Loucy (cell line): ENCODE data around the gene SIRPG.

ENCODE experiments used
- H2AFZ ChIP-seq: fragments of 200-600 bp; sonication (generic); 2 replicates; pipeline ENCODE4 v1.6.0; 2016; ENCODE audit warnings: antibody characterized with exemption, mild to moderate bottlenecking, low read length, moderate library complexity
- H3F3A ChIP-seq: fragments of 200-600 bp; 2 replicates; pipeline ENCODE4 v1.6.0; 2016; ENCODE audit warnings: antibody characterized with exemption, low read depth, mild to moderate bottlenecking
- H3K27me3 ChIP-seq: fragments of 200-600 bp; sonication (generic); 2 replicates; pipeline ENCODE4 v1.6.1; 2014; ENCODE audit warnings: low read length, mild to moderate bottlenecking; ENCODE audit not compliant: insufficient read depth, poor library complexity, severe bottlenecking
- H3K36me3 ChIP-seq: fragments of 200-600 bp; sonication (generic); 2 replicates; pipeline ENCODE4 v1.6.1; 2016; ENCODE audit warnings: low read length; ENCODE audit not compliant: insufficient read depth
- H3K4me1 ChIP-seq: fragments of 200-600 bp; sonication (generic); 2 replicates; pipeline ENCODE4 v1.5.1; 2014; ENCODE audit warnings: low read length, mild to moderate bottlenecking; ENCODE audit not compliant: insufficient read depth, poor library complexity, severe bottlenecking
- H3K4me2 ChIP-seq: fragments of 200-600 bp; sonication (generic); 2 replicates; pipeline ENCODE4 v1.6.0; 2014; ENCODE audit warnings: antibody characterized with exemption, low read length, low read depth, mild to moderate bottlenecking; ENCODE audit not compliant: poor library complexity, severe bottlenecking
- H3K4me3 ChIP-seq: fragments of 200-600 bp; sonication (generic); 2 replicates; pipeline ENCODE4 v1.5.1; 2014; ENCODE audit warnings: low read length, mild to moderate bottlenecking, mixed read lengths; ENCODE audit not compliant: poor library complexity, severe bottlenecking
- H3K79me2 ChIP-seq: fragments of 200-600 bp; sonication (generic); 2 replicates; pipeline ENCODE4 v1.6.1; 2014; ENCODE audit warnings: low read length; ENCODE audit not compliant: insufficient read depth
- H3K9ac ChIP-seq: fragments of 200-600 bp; sonication (generic); 2 replicates; pipeline ENCODE4 v1.6.0; 2014; ENCODE audit warnings: mild to moderate bottlenecking, low read depth, low read length, moderate library complexity; ENCODE audit not compliant: poor library complexity, severe bottlenecking
- H3K9me2 ChIP-seq: fragments of 200-600 bp; sonication (generic); replicated peaks from 2 replicates; pipeline ENCODE4 v1.6.1; 2016; ENCODE audit warnings: low read depth, low read length, mixed read lengths
- H3K9me3 ChIP-seq: fragments of 200-600 bp; sonication (generic); 2 replicates; pipeline ENCODE4 v1.6.1; 2014; ENCODE audit warnings: mild to moderate bottlenecking, antibody characterized with exemption, low read length, low read depth; ENCODE audit not compliant: insufficient read depth
- H4K20me1 ChIP-seq: fragments of 200-600 bp; sonication (generic); 2 replicates; pipeline ENCODE4 v1.6.0; 2014; ENCODE audit warnings: antibody characterized with exemption, low read length, mild to moderate bottlenecking; ENCODE audit not compliant: insufficient read depth, poor library complexity, severe bottlenecking
- EZH2phosphoT487 ChIP-seq: fragments of 200-600 bp; IDR thresholded peaks from 2 replicates; pipeline ENCODE4 v1.6.1; 2018; ENCODE audit warnings: antibody characterized with exemption, mild to moderate bottlenecking, moderate library complexity, borderline replicate concordance
- TF ChIP-seq, protein P1 (sequence below): fragments of 200-600 bp; sonication (generic); conservative IDR thresholded peaks from 2 replicates; pipeline ENCODE4 v1.5.1; 2014; ENCODE audit warnings: mild to moderate bottlenecking, antibody characterized with exemption, low read length

The SIRPG gene

DNA sequence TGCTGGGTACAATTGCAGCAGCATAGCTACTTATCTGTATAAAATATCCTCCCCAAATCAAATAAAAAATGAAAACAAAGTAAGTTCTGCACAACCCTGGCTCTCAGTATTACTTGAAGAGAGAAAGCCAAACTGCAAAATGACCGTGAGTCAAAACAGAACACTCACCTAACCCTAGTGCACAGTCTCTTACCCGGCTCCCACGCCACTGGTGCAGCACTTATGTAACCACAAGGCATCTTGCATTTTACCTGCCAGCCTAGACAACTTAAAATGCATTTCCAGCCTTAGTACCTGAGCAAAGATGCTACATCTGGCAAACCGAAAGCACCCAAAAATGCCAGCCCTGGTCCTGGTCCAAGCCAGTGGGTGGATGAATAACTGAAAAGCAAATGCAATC is 25.4 kb downstream of the SIRPG start:
- H3K79me2 ChIP-seq, result no peaks in the 10 kb centered on the region
- H2AFZ ChIP-seq, result no peak overlapping the region
- H3K4me1 ChIP-seq, result no peaks in the 10 kb centered on the region
- TF ChIP-seq, protein P1, sequence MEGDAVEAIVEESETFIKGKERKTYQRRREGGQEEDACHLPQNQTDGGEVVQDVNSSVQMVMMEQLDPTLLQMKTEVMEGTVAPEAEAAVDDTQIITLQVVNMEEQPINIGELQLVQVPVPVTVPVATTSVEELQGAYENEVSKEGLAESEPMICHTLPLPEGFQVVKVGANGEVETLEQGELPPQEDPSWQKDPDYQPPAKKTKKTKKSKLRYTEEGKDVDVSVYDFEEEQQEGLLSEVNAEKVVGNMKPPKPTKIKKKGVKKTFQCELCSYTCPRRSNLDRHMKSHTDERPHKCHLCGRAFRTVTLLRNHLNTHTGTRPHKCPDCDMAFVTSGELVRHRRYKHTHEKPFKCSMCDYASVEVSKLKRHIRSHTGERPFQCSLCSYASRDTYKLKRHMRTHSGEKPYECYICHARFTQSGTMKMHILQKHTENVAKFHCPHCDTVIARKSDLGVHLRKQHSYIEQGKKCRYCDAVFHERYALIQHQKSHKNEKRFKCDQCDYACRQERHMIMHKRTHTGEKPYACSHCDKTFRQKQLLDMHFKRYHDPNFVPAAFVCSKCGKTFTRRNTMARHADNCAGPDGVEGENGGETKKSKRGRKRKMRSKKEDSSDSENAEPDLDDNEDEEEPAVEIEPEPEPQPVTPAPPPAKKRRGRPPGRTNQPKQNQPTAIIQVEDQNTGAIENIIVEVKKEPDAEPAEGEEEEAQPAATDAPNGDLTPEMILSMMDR, result no peak
- TF ChIP-seq EZH2phosphoT487, result no peak
- no peaks in the 10 kb centered on the region for H4K20me1 ChIP-seq
- H3F3A ChIP-seq, result no peaks in the 10 kb centered on the region
- no peaks in the 10 kb centered on the region for H3K27me3 ChIP-seq
- H3K4me2 ChIP-seq, result no peak overlapping the region
- H3K36me3 ChIP-seq, result no peaks in the 10 kb centered on the region
- H3K9me3 ChIP-seq, result no peaks in the 10 kb centered on the region
- H3K4me3 ChIP-seq, result no peak overlapping the region
- H3K9ac ChIP-seq, result no peak overlapping the region
- H3K9me2 ChIP-seq, result no peaks in the 10 kb centered on the region

DNA sequence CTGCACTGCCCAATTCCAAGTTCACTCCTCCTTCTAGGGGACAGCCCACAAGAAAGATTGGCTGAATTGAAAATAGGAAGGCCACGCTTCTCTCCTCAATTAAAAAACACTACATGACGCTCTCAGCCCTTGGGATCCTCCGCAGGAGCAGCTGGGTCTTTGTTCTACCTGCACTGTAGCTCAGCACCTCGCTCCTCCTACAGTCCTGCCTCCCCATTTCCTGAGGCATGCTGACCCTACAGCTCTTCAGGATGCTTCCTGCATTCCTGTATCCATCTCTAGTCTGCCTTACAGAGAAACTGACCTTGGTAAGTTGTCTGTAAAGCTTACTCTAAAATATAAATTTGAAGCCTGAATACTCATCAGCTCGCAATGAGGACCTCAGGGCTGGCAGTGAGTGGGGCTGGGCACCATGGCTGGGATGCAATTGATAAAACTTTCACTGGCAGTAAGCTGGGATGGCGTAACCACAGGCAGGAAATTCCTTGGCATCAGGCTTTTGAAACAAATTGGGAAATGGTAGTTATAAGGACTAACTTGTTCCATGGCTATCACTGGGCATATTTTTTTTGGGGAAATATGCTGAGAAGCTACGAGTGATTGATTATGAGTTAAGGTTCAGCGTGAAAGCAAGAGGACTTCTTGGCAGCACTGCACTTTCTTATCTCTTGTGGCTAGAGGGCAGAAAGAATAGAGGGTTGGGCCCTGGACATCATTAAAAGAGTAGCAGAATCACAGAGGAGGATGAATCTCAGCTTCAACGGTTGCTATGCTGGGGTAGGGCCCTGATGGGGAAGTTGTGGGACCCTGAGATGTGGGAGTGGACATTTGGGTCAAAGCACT is 26.0 kb downstream of the SIRPG start:
- no peaks in the 10 kb centered on the region for H3K79me2 ChIP-seq
- H3K27me3 ChIP-seq, result no peaks in the 10 kb centered on the region
- no peak overlapping the region for H3K4me3 ChIP-seq
- no peaks in the 10 kb centered on the region for H4K20me1 ChIP-seq
- no peaks in the 10 kb centered on the region for H3K4me1 ChIP-seq
- no peaks in the 10 kb centered on the region for H3K9me3 ChIP-seq
- no peak overlapping the region for H3K4me2 ChIP-seq
- H3F3A ChIP-seq, result no peaks in the 10 kb centered on the region
- TF ChIP-seq, protein P1, result no peak
- TF ChIP-seq EZH2phosphoT487, result no peak
- no peak overlapping the region for H3K9ac ChIP-seq
- H2AFZ ChIP-seq, result no peak overlapping the region
- no peaks in the 10 kb centered on the region for H3K9me2 ChIP-seq
- no peaks in the 10 kb centered on the region for H3K36me3 ChIP-seq

DNA sequence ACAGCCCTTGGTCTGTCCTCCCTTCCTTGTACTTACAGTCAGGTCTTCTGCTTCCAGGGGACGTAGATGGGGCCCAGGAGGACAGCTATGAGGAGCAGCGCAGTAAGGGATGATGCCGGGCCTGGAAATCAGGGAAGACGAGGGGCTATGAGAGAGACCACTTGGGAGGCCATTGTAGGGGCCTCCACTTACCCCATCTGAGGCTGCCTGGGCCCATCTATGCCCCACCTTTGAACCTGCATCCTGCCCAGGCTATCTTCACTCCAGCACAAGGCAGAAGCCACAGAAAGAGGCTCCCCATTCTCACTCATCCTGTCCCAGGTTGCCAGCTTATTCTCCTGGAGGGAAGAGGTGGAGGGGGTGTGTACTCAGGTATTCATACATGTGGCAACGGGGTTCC is 27.4 kb downstream of the SIRPG start:
- no peaks in the 10 kb centered on the region for H3K27me3 ChIP-seq
- no peaks in the 10 kb centered on the region for H3K9me2 ChIP-seq
- no peaks in the 10 kb centered on the region for H3K9me3 ChIP-seq
- H3F3A ChIP-seq, result no peaks in the 10 kb centered on the region
- TF ChIP-seq, protein P1, result no peak
- TF ChIP-seq EZH2phosphoT487, result no peak
- no peaks in the 10 kb centered on the region for H4K20me1 ChIP-seq
- no peak overlapping the region for H3K9ac ChIP-seq
- H3K36me3 ChIP-seq, result no peaks in the 10 kb centered on the region
- no peaks in the 10 kb centered on the region for H3K4me1 ChIP-seq
- H3K4me3 ChIP-seq, result no peak overlapping the region
- no peak overlapping the region for H3K4me2 ChIP-seq
- H3K79me2 ChIP-seq, result no peaks in the 10 kb centered on the region
- H2AFZ ChIP-seq, result no peak overlapping the region
